Small intestine (tissue), 16 donors: ENCODE measurements around the gene NXNL1. TPM values are rescaled to one million over a fixed set of nuclear protein-coding genes. Genes with fewer than 3 reads are reported as not detected.
"Not testable (repeated sequence)": the region's sequence is repeated elsewhere in the genome, so short reads cannot be mapped to it uniquely, and the experiment has no call there.

Experiments used
- DNase-seq, 2 donors: peaks; one replicate each; pipeline versions ENCODE4 v3.0.0 to v3.0.0-alpha.2; 2013
- FAIRE-seq: peaks from 2 replicates; lab custom pipeline; 2012; peaks lifted over from hg19 to GRCh38; lab: Jason Lieb, UNC
- H3K27ac ChIP-seq, 3 donors: one replicate each; pipeline ENCODE4 v1.5.1; 2013; ENCODE audit warnings: low read length in 2 of 3, mild to moderate bottlenecking in 2 of 3, control low read depth in 1 of 3, inconsistent platforms in 1 of 3, low read depth in 1 of 3, moderate library complexity in 1 of 3
- H3K27me3 ChIP-seq, 3 donors: one replicate each; pipeline ENCODE4 v1.6.1; 2013; ENCODE audit warnings: low read length in 3 of 3, inconsistent platforms in 1 of 3; ENCODE audit not compliant: control insufficient read depth in 3 of 3, insufficient read depth in 3 of 3
- H3K36me3 ChIP-seq, 3 donors: one replicate each; pipeline ENCODE4 v1.6.1; 2013; ENCODE audit warnings: low read length in 3 of 3, inconsistent platforms in 1 of 3, low read depth in 1 of 3, mild to moderate bottlenecking in 1 of 3, moderate library complexity in 1 of 3; ENCODE audit not compliant: control insufficient read depth in 3 of 3, insufficient read depth in 2 of 3
- H3K4me1 ChIP-seq, 3 donors: one replicate each; pipeline ENCODE4 v1.6.1; 2013; ENCODE audit warnings: low read length in 2 of 3, inconsistent platforms in 1 of 3, low read depth in 1 of 3, mild to moderate bottlenecking in 1 of 3, moderate library complexity in 1 of 3; ENCODE audit not compliant: control insufficient read depth in 3 of 3, insufficient read depth in 2 of 3
- H3K4me3 ChIP-seq, 3 donors: one replicate each; pipeline ENCODE4 v1.5.1; 2013; ENCODE audit warnings: low read length in 3 of 3, control low read depth in 1 of 3, inconsistent platforms in 1 of 3, low read depth in 1 of 3, mild to moderate bottlenecking in 1 of 3, moderate library complexity in 1 of 3
- H3K9me3 ChIP-seq, 2 donors: one replicate each; pipeline ENCODE4 v1.6.1; 2013; ENCODE audit warnings: low read depth in 1 of 2, low read length in 1 of 2; ENCODE audit not compliant: control insufficient read depth in 2 of 2, insufficient read depth in 1 of 2
- WGBS, 3 donors: extraction: QIAGEN DNeasy Blood & Tissue Kit; methylation state at CpG; one replicate each; pipeline ENCODE4 v1.1.7; 2013; 5-methylcytosine and 5-hydroxymethylcytosine counted together
- long read RNA-seq, 10 donors: transcript quantifications; one replicate each; lab custom pipeline, GENCODE V29; 2026
- polyA plus RNA-seq, 4 donors: library from polyadenylated mRNA; stranded (reverse) in 3 of 4; unstranded in 1 of 4; fragments of 200-250 nt in 3 of 4; fragments of 120-200 nt in 1 of 4; gene quantifications; one replicate each; pipeline versions ENCODE4 v1.2.1 to v1.2.3, GENCODE V29; 2013
- donor health status: healthy with polysubstance abuse.
- donor health status: control.
- donor health status: control.
- donor health status: Bipolar disorder and iron deficiency.
- donor health status: healthy.

The NXNL1 gene, protein sequence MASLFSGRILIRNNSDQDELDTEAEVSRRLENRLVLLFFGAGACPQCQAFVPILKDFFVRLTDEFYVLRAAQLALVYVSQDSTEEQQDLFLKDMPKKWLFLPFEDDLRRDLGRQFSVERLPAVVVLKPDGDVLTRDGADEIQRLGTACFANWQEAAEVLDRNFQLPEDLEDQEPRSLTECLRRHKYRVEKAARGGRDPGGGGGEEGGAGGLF
- not detected for polyA plus RNA-seq
- long read RNA-seq, donor 1: 0 reads
- long read RNA-seq, donor 2: 0 reads
- long read RNA-seq, donor 3: 0 reads
- long read RNA-seq, donor 4: 0 reads
- long read RNA-seq, donor 5: 0 reads
- long read RNA-seq, donor 6: 0 reads
- long read RNA-seq, donor 7: 0 reads
- long read RNA-seq, donor 8: 0 reads
- long read RNA-seq, donor 9: 0 reads
- long read RNA-seq, donor 10: 0 reads

DNA sequence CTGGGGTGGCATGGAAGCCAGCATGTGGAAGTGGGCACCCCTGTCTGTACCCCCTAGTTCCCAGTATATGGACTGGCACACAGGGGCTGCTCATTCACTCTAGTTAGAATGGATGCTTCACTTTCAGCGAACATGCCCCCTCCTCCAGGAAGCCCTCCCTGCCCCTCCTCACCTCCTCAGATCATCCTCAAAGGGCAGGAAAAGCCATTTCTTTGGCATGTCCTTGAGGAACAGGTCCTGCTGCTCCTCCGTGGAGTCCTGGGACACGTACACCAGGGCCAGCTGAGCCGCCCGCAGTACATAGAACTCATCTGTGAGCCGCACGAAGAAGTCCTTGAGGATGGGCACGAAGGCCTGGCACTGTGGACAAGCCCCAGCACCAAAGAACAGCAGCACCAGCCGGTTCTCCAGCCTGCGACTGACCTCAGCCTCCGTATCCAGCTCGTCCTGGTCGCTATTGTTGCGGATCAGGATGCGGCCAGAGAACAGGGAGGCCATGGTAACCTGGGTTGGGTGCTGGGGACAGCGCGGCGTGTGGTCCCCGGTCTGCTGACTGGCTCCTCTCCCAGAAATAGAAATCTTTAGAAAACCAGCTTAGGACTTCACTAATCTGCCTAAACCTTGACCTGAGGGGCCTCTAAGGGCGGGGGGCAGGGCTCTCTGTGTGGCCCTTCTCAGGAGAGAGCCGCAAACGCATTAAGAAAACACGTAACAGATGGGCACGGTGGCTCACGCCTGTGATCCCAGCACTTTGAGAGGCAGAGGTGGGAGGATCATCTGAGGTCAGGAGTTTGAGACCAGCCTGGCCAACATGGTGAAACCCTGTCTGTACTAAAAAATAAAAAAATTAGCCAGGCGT lies at the start of gene NXNL1:
NXNL1 (minus strand) TSS at position 555 of the 859 bp plus-strand sequence; CDS start at position 498, 57 bp downstream.
- Histone ChIP-seq H3K36me3 (no peaks in the 10 kb centered on the region), H3K4me1 (no peaks in the 10 kb centered on the region), H3K27ac (no peak within 1 kb of the TSS), H3K4me3 (no peak within 1 kb of the TSS), H3K27me3 (peaks cover 0 to 24% (median 0%) of the 10 kb centered on the region in 3 donors), H3K9me3 (no peaks in the 10 kb centered on the region)
- DNase-seq: no peak
- 74 to 87% (median 79%) methylated on average over 26 of the region's 26 CpGs for WGBS, 3 donors
- no peak for FAIRE-seq

DNA sequence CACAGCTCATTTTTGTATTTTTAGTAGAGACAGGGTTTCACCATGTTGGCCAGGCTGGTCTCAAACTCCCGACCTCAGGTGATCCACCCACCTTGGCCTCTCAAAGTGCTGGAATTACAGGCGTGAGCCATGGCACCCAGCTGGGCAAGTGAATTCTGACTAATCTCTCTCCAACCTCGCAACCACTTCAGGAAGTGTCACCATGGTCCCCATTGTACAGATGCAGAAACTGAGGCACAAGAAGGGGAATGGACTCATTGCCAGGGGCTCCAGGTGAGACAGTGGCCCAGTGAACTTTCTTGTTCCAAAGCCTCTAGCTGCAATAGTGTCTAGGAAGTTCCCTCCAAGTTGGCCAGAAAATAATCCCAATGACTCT lies 47.8 kb upstream of the NXNL1 start:
- Histone ChIP-seq H3K4me1 (peaks cover 0 to 13% (median 10%) of the 10 kb centered on the region in 3 donors), H3K36me3 (peaks cover 0 to 41% (median 0%) of the 10 kb centered on the region in 3 donors)
- not testable (repeated sequence) for H3K4me3 ChIP-seq, FAIRE-seq, H3K27ac ChIP-seq, H3K27me3 ChIP-seq, DNase-seq, H3K9me3 ChIP-seq
- 74 to 85% (median 79%) methylated on average over 3 of the region's 3 CpGs for WGBS, 3 donors

DNA sequence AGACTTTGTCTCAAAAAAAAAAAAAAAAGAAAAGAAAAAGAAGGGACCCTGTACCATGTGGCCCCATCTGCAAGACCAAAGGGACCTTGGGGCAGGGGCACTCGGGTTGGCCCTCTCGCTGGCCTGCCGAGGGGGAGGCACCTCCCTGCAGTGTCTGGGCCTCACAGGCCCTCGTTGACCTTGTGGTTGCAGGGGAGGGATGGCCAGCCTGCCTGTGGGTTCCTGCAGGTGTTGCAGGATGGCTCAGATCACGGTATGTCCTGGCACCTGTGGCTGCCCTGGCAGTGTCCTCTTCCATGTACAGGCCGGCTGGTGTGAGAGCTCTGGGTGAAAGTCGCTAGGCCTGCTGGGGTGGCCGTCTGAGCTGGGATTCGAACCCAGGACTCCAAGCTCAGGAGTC lies 46.0 kb upstream of the NXNL1 start:
- DNase-seq (no peak), FAIRE-seq (no peak)
- Histone ChIP-seq H3K4me1 (peaks cover 0 to 7% (median 6%) of the 10 kb centered on the region in 3 donors), H3K27me3 (no peaks in the 10 kb centered on the region), H3K4me3 (no peak overlapping the region), H3K36me3 (peaks cover 0 to 40% (median 0%) of the 10 kb centered on the region in 3 donors), H3K9me3 (no peaks in the 10 kb centered on the region), H3K27ac (no peak overlapping the region)
- WGBS, 3 donors: 78 to 83% (median 82%) methylated on average over 9 of the region's 9 CpGs

DNA sequence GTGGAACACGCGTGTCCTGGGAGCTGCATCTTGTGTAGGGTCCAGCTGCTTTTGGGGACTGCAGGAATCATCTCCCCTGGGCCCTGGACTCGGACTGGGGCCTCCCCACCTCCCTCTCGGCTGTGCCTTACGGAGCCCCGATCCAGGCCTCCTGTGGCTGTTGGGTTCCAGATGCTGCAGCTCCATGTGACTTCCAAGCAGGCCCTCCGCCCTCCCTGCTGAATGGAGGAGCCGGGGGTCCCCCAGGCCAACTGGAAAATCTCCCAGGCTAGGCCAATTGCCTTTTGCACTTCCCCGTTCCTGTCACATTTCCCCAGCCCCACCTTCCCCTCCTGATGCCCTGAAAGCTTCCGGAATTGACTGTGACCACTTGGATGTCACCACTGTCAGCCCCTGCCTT lies 44.5 kb upstream of the NXNL1 start:
- Histone ChIP-seq H3K4me3 (no peak overlapping the region), H3K27me3 (no peaks in the 10 kb centered on the region), H3K4me1 (peaks cover 0 to 2% (median under 1%) of the 10 kb centered on the region in 3 donors), H3K27ac (peak overlapping the region in 1 of 3 donors; percentile 50), H3K9me3 (no peaks in the 10 kb centered on the region), H3K36me3 (peaks cover 0 to 51% (median 0%) of the 10 kb centered on the region in 3 donors)
- WGBS, 3 donors: 70 to 90% (median 72%) methylated on average over 10 of the region's 10 CpGs
- no peak for FAIRE-seq
- no peak for DNase-seq

DNA sequence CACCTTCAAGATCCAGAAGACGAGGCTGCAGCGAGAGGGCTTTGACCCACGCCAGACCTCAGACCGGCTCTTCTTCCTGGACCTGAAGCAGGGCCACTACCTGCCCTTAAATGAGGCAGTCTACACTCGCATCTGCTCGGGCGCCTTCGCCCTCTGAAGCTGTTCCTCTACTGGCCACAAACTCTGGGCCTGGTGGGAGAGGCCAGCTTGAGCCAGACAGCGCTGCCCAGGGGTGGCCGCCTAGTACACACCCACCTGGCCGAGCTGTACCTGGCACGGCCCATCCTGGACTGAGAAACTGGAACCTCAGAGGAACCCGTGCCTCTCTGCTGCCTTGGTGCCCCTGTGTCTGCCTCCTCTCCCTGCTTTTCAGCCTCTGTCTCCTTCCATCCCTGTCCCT lies 43.7 kb upstream of the NXNL1 start:
- no peak for FAIRE-seq
- 86 to 93% (median 89%) methylated on average over 13 of the region's 13 CpGs for WGBS, 3 donors

DNA sequence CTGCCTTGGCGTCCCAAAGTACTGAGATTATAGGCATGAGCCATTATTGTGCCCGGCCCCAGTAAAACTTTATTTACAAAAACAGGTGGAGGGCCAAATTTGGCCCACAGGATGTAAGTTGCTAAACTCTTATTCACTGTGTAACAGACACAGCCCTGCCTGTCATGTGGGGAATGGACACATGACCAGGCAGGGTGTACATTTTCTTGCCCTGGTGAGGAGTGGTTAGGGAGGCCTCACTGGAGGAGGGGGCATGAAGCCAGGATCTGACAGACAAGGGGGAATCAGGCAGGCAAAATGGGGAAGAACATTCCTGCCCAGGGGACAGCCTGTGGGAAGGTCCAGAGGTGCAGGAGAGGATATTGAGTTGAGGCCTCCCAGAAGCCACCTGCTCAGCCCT lies 43.3 kb upstream of the NXNL1 start:
- 94 to 100% (median 100%) methylated on average over 2 of the region's 2 CpGs for WGBS, 3 donors
- FAIRE-seq (no peak), DNase-seq (no peak)
- Histone ChIP-seq H3K4me3 (no peak overlapping the region), H3K27ac (no peak overlapping the region), H3K9me3 (no peaks in the 10 kb centered on the region), H3K36me3 (peaks cover 0 to 53% (median 0%) of the 10 kb centered on the region in 3 donors), H3K27me3 (no peaks in the 10 kb centered on the region), H3K4me1 (no peaks in the 10 kb centered on the region)

More for the DNA sequence above, 43.7 kb upstream of the NXNL1 start:
- H3K9me3 ChIP-seq: no peaks in the 10 kb centered on the region
- peaks cover 0 to 54% (median 0%) of the 10 kb centered on the region in 3 donors for H3K36me3 ChIP-seq
- H3K4me1 ChIP-seq: no peaks in the 10 kb centered on the region
- no peak overlapping the region for H3K4me3 ChIP-seq
- no peaks in the 10 kb centered on the region for H3K27me3 ChIP-seq
- H3K27ac ChIP-seq: no peak overlapping the region
- DNase-seq: no peak

DNA sequence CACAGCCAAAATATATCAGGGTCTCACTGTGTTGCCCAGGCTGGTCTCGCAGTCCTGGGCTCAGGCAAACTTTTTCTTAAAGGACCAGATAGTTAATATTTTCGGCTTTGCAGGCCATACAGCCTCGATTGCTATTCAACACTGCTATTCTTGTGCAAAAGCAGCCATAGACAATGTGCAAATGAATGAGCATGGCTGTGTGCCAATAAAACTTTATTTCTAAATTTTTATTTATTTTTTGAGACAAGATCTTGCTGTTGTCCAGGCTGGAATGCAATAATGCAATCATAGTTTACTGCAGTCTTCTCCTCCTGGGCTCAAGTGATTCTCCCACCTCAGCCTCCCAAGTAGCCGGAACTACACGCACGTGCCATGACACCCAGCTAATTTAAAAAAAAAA lies 42.5 kb upstream of the NXNL1 start:
- DNase-seq: no peak
- peaks cover 0 to 48% (median 0%) of the 10 kb centered on the region in 3 donors for H3K36me3 ChIP-seq
- no peak overlapping the region for H3K27ac ChIP-seq
- H3K4me1 ChIP-seq: no peaks in the 10 kb centered on the region
- H3K4me3 ChIP-seq: no peak overlapping the region
- H3K9me3 ChIP-seq: no peaks in the 10 kb centered on the region
- WGBS, 3 donors: 92 to 98% (median 95%) methylated on average over 6 of the region's 6 CpGs
- FAIRE-seq: no peak
- H3K27me3 ChIP-seq: no peaks in the 10 kb centered on the region

DNA sequence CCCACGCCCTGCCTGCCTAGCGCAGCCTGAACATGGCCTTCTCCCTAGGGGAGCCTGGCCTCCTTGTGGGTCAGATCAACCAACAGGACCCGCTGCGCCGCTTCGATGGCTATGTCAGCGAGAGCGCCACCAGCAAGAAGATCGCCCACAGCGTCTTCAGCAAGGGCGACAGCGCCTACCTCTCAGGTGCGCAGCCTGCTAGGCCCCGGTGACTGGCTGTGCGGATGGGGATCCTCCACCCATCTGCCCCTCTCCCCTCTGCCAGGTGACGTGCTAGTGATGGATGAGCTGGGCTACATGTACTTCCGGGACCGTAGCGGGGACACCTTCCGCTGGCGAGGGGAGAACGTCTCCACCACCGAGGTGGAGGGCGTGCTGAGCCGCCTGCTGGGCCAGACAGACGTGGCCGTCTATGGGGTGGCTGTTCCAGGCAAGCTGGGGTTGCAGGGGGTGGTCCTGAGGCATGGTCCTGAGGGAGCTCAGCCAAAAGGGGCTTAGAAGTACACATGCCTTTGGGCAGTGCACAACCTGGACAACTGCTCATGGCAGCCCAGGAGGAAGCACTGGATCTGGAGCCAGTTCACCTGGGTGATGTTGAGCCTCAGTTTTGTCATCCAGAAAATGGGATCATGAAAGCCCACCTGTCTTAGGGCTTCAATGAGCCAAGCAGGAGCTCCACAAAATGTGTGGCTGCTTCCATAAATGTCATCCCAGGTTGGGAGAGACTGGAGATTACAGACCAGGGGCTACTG lies 39.9 kb upstream of the NXNL1 start:
- Histone ChIP-seq H3K36me3 (peaks cover 0 to 30% (median 0%) of the 10 kb centered on the region in 3 donors), H3K4me3 (no peak overlapping the region), H3K9me3 (no peaks in the 10 kb centered on the region), H3K27me3 (no peaks in the 10 kb centered on the region), H3K27ac (no peak overlapping the region), H3K4me1 (peaks cover 0 to 2% (median 0%) of the 10 kb centered on the region in 3 donors)
- DNase-seq (no peak), FAIRE-seq (no peak)
- WGBS, 3 donors: 91 to 95% (median 91%) methylated on average over 24 to 27 of the region's 27 CpGs
